H1 (cell line): ENCODE measurements around the gene HOXA6. TPM values are rescaled to one million over a fixed set of nuclear protein-coding genes. Genes with fewer than 3 reads are reported as not detected.

Source experiments
- CTCF ChIA-PET: fragments of 300-600 bp; sonication (Branson Sonifier 250); formaldehyde crosslinking; loops from one replicate; lab custom pipeline; 2021; ENCODE audit not compliant: partially characterized antibody; lab: Charles Lee
- POLR2A ChIA-PET: fragments of 300-600 bp; sonication (Branson Sonifier 250); formaldehyde crosslinking; loops from one replicate; lab custom pipeline; 2021; ENCODE audit warnings: inconsistent platforms; ENCODE audit not compliant: partially characterized antibody; lab: Charles Lee
- DNase-seq, 2 experiments: peaks; one replicate each; pipeline versions ENCODE4 v3.0.0 to v3.0.0-alpha.2; 2010 to 2022; ENCODE audit warnings: low spot score in 2 of 2, low read depth in 1 of 2, mixed read lengths in 1 of 2
- FAIRE-seq: peaks from 2 replicates; lab custom pipeline; 2011; peaks lifted over from hg19 to GRCh38; lab: Jason Lieb, UNC
- H2AFZ ChIP-seq: 2 replicates; pipeline ENCODE4 v1.8.1; 2012; ENCODE audit warnings: low read length, inconsistent platforms
- H2AK5ac ChIP-seq: 2 replicates; pipeline ENCODE4 v1.6.1; 2013; ENCODE audit warnings: low read depth, low read length
- H2BK120ac ChIP-seq: replicated peaks from 2 replicates; pipeline ENCODE3; 2013; ENCODE audit warnings: low read depth, low read length, inconsistent platforms
- H2BK12ac ChIP-seq: 2 replicates; pipeline ENCODE4 v1.6.1; 2013; ENCODE audit warnings: low read depth, low read length
- H2BK15ac ChIP-seq: 2 replicates; pipeline ENCODE4 v1.6.1; 2013; ENCODE audit warnings: low read length
- H2BK20ac ChIP-seq: 2 replicates; pipeline ENCODE4 v1.6.1; 2013; ENCODE audit warnings: low read length
- H2BK5ac ChIP-seq: 2 replicates; pipeline ENCODE4 v1.6.1; 2013; ENCODE audit warnings: low read depth, low read length
- H3K14ac ChIP-seq: 2 replicates; pipeline ENCODE4 v1.6.1; 2013; ENCODE audit warnings: inconsistent platforms; ENCODE audit not compliant: insufficient read length
- H3K18ac ChIP-seq: 2 replicates; pipeline ENCODE4 v1.6.1; 2013; ENCODE audit warnings: low read length; ENCODE audit errors: extremely low read depth
- H3K23ac ChIP-seq: 2 replicates; pipeline ENCODE4 v1.6.1; 2013; ENCODE audit warnings: inconsistent platforms; ENCODE audit not compliant: insufficient read length
- H3K23me2 ChIP-seq: 2 replicates; pipeline ENCODE4 v1.6.1; 2013; ENCODE audit warnings: low read depth, low read length
- H3K27ac ChIP-seq: 2 replicates; pipeline ENCODE4 v1.6.1; 2011; ENCODE audit warnings: low read depth, low read length, inconsistent platforms
- H3K27me3 ChIP-seq, 4 experiments: replicated peaks in 1 of 4; 1 replicate in 1 of 4; 2 replicates in 3 of 4; pipeline versions ENCODE4 v1.6.1 to v1.8.1; 2011 to 2013; ENCODE audit warnings: low read length in 3 of 4, mild to moderate bottlenecking in 3 of 4, inconsistent platforms in 2 of 4, mixed read lengths in 2 of 4, moderate library complexity in 1 of 4; ENCODE audit not compliant: control insufficient read depth in 3 of 4, insufficient read depth in 3 of 4; ENCODE audit errors: extremely low read depth in 1 of 4
- H3K36me3 ChIP-seq, 4 experiments: 2 replicates each; pipeline versions ENCODE4 v1.6.1 to v1.8.1; 2011 to 2013; ENCODE audit warnings: mild to moderate bottlenecking in 4 of 4, low read length in 3 of 4, moderate library complexity in 2 of 4, control low read depth in 1 of 4, inconsistent platforms in 1 of 4; ENCODE audit not compliant: insufficient read depth in 4 of 4, control insufficient read depth in 2 of 4
- H3K4ac ChIP-seq: replicated peaks from 2 replicates; pipeline ENCODE3; 2013; ENCODE audit warnings: low read length, low read depth, mixed read lengths, inconsistent platforms; ENCODE audit not compliant: insufficient read length
- H3K4me1 ChIP-seq, 4 experiments: replicated peaks in 1 of 4; 1 replicate in 1 of 4; 2 replicates in 3 of 4; pipeline versions ENCODE4 v1.6.1 to v1.8.1; 2011 to 2013; ENCODE audit warnings: low read length in 3 of 4, inconsistent platforms in 2 of 4, mixed read lengths in 1 of 4; ENCODE audit not compliant: insufficient read depth in 4 of 4, control insufficient read depth in 3 of 4
- H3K4me2 ChIP-seq, 2 experiments: 2 replicates each; pipeline versions ENCODE4 v1.6.1 to v1.8.1; 2011 to 2013; ENCODE audit warnings: low read depth in 2 of 2, low read length in 2 of 2, control low read depth in 1 of 2, inconsistent platforms in 1 of 2, mild to moderate bottlenecking in 1 of 2; ENCODE audit not compliant: insufficient read depth in 1 of 2
- H3K4me3 ChIP-seq, 4 experiments: fragments of 200-600, 300-600 bp in 1 of 4; sonication (generic), shearing (Covaris generic), sonication (Bioruptor Twin) in 1 of 4; 2 replicates each; pipeline versions ENCODE4 v1.5.1 to v1.8.1; 2011 to 2016; ENCODE audit warnings: low read length in 4 of 4, low read depth in 3 of 4, control low read depth in 2 of 4, inconsistent platforms in 2 of 4, mild to moderate bottlenecking in 2 of 4, mixed read lengths in 1 of 4, moderate library complexity in 1 of 4; ENCODE audit not compliant: insufficient read depth in 2 of 4; ENCODE audit errors: extremely low read depth in 1 of 4
- H3K56ac ChIP-seq: replicated peaks from 2 replicates; pipeline ENCODE3; 2013; ENCODE audit warnings: low read depth, mild to moderate bottlenecking, mixed read lengths, low read length, inconsistent platforms; ENCODE audit not compliant: insufficient read length
- H3K79me1 ChIP-seq: 2 replicates; pipeline ENCODE4 v1.6.1; 2013; ENCODE audit warnings: low read depth, low read length, control low read depth
- H3K79me2 ChIP-seq, 2 experiments: 2 replicates each; pipeline versions ENCODE4 v1.6.1 to v1.8.1; 2012 to 2013; ENCODE audit warnings: low read length in 2 of 2, mild to moderate bottlenecking in 2 of 2, inconsistent platforms in 1 of 2; ENCODE audit not compliant: insufficient read depth in 2 of 2, control insufficient read depth in 1 of 2
- H3K9ac ChIP-seq, 4 experiments: replicated peaks in 1 of 4; 1 replicate in 1 of 4; 2 replicates in 3 of 4; pipeline versions ENCODE4 v1.6.1 to v1.8.1; 2011 to 2013; ENCODE audit warnings: low read depth in 3 of 4, low read length in 3 of 4, control low read depth in 2 of 4, mild to moderate bottlenecking in 2 of 4, moderate library complexity in 2 of 4, inconsistent platforms in 1 of 4; ENCODE audit errors: extremely low read depth in 1 of 4
- H3K9me3 ChIP-seq, 2 experiments: 2 replicates each; pipeline versions ENCODE4 v1.6.1 to v1.8.1; 2012 to 2013; ENCODE audit warnings: mild to moderate bottlenecking in 2 of 2, moderate library complexity in 2 of 2, control low read depth in 1 of 2, inconsistent platforms in 1 of 2, low read depth in 1 of 2, low read length in 1 of 2, mixed read lengths in 1 of 2; ENCODE audit not compliant: insufficient read depth in 2 of 2
- H4K20me1 ChIP-seq, 2 experiments: replicated peaks in 1 of 2; 2 replicates each; pipeline versions ENCODE3 to v1.8.1; 2011 to 2013; ENCODE audit warnings: inconsistent platforms in 2 of 2, low read length in 2 of 2, mild to moderate bottlenecking in 1 of 2; ENCODE audit not compliant: insufficient read depth in 2 of 2, control insufficient read depth in 1 of 2
- H4K5ac ChIP-seq: 2 replicates; pipeline ENCODE4 v1.6.1; 2013; ENCODE audit warnings: low read length, low read depth, mixed read lengths, inconsistent platforms; ENCODE audit not compliant: insufficient read length
- H4K8ac ChIP-seq: 2 replicates; pipeline ENCODE4 v1.8.0; 2013; ENCODE audit warnings: mild to moderate bottlenecking, moderate library complexity, low read length, inconsistent platforms; ENCODE audit not compliant: insufficient read depth; ENCODE audit errors: extremely low read depth
- H4K91ac ChIP-seq: replicated peaks from 2 replicates; pipeline ENCODE3; 2013; ENCODE audit warnings: low read length, mixed read lengths, inconsistent platforms; ENCODE audit not compliant: insufficient read length
- EGR1 ChIP-seq: IDR thresholded peaks from 2 replicates; pipeline ENCODE4 v1.6.1; 2011; ENCODE audit warnings: low read depth, low read length, borderline replicate concordance
- TBP ChIP-seq: IDR thresholded peaks from 2 replicates; pipeline ENCODE4 v1.6.1; 2011; ENCODE audit warnings: low read depth, low read length, improper control_type of control experiment
- WGBS, 2 experiments: shearing (Covaris generic) in 1 of 2; methylation state at CpG; one replicate each; pipeline versions ENCODE4 v1.1.6 to v1.1.7; 2013 to 2015; ENCODE audit warnings: low lambda C conversion rate in 2 of 2, mixed read lengths in 2 of 2, inconsistent platforms in 1 of 2, low coverage in 1 of 2, missing lambda C conversion rate in 1 of 2; ENCODE audit not compliant: insufficient replicate concordance in 2 of 2, insufficient coverage in 1 of 2, insufficient read length in 1 of 2; ENCODE audit errors: extremely low coverage in 1 of 2, missing lambda C conversion rate in 1 of 2; 5-methylcytosine and 5-hydroxymethylcytosine counted together
- polyA plus RNA-seq, 7 experiments: library from polyadenylated mRNA; depleted of rRNA in 3 of 7; stranded (reverse) in 5 of 7; unstranded in 2 of 7; fragments of >200 nt in 5 of 7; fragments of 200-250 nt in 2 of 7; gene quantifications; 1 replicate in 5 of 7; 2 replicates in 1 of 7; 4 replicates in 1 of 7; pipeline versions ENCODE4 v1.2.1 to v1.2.3, GENCODE V29; 2011 to 2013; ENCODE audit warnings: missing spikeins in 2 of 7, mixed read lengths in 2 of 7
- total RNA-seq: library from RNA; stranded (reverse); fragmentation: NEBNext Ultra II Directional; extraction: Animal tissue kit (Norgen Biotek cat#: 25700); gene quantifications from 2 replicates; pipeline ENCODE4 v1.2.1, GENCODE V29; 2021

The HOXA6 gene
- total and polyA plus RNA-seq, 2 of the 8 experiments (the other 6 are each of a cell fraction or from before 2014, with no cell fraction given) = not detected

- no peak overlapping the region for H2BK5ac ChIP-seq
- TF ChIP-seq EGR1 = no peak
- TF ChIP-seq TBP = no peak
- no peaks in the 10 kb centered on the region for H3K79me2 ChIP-seq
- H3K4me3 ChIP-seq = no peak overlapping the region
- no peak overlapping the region for H2BK15ac ChIP-seq
- CTCF ChIA-PET = interaction anchor here (0.6 to 3.2 kb wide), 19 partner anchors 9 to 902 kb away, joined by 3 to 31 read pairs (median 4); partner anchors contain the start of gene HOXA11
- no peak overlapping the region for H4K5ac ChIP-seq
- H3K14ac ChIP-seq = no peak overlapping the region
- H2AFZ ChIP-seq = no peak overlapping the region
- H2BK20ac ChIP-seq = no peak overlapping the region
- no peak overlapping the region for H4K91ac ChIP-seq
- peak; percentile 13 for FAIRE-seq
- peaks cover 83 to 100% (median 95%) of the 10 kb centered on the region in 4 experiments for H3K27me3 ChIP-seq
- no peaks in the 10 kb centered on the region for H3K79me1 ChIP-seq
- H3K23me2 ChIP-seq = no peaks in the 10 kb centered on the region
- WGBS, 2 experiments = 68% methylated on average over 9 of the region's 9 CpGs; no CpG with 5 or more reads in 1 of the 2 experiments
- no peak overlapping the region for H2BK12ac ChIP-seq
- no peak overlapping the region for H3K56ac ChIP-seq
- no peak overlapping the region for H3K4ac ChIP-seq
- H4K20me1 ChIP-seq = peaks cover 20 to 39% of the 10 kb centered on the region in 2 experiments
- H3K18ac ChIP-seq = no peak overlapping the region
- H4K8ac ChIP-seq = no peak overlapping the region
- no peak overlapping the region for H3K23ac ChIP-seq
- H3K36me3 ChIP-seq = peaks cover 0 to 18% (median 0%) of the 10 kb centered on the region in 4 experiments; a peak in 1 of 8 replicates
- H3K9me3 ChIP-seq = peaks cover 0 to 3% of the 10 kb centered on the region in 2 experiments; a peak in 1 of 4 replicates
- peaks cover 0 to 6% (median 4%) of the 10 kb centered on the region in 4 experiments; a peak in 4 of 7 replicates for H3K4me1 ChIP-seq
- POLR2A ChIA-PET = no interaction called here
- no peak overlapping the region for H2AK5ac ChIP-seq
- no peak overlapping the region for H2BK120ac ChIP-seq
- no peak overlapping the region for H3K4me2 ChIP-seq
- no peak overlapping the region for H3K9ac ChIP-seq
- no peak overlapping the region for H3K27ac ChIP-seq
- DNase-seq = peak in 1 of 2 experiments; percentile 38
Measured at GRCh38 chr7:27194686-27195379, 47.3 kb upstream of the HOXA6 start.
